Caco-2 (cell line): ENCODE data around the gene PKMYT1. TPM values are rescaled to one million over a fixed set of nuclear protein-coding genes. Genes with fewer than 3 reads are reported as not detected.

Experiments
- BruUV-seq: library from RNA; stranded (reverse); fragments of 400-500 nt; replicated peaks from 2 replicates; lab custom pipeline; 2021; lab: Mats Ljungman, UMichigan
- CTCF ChIA-PET: fragments of 300-600 bp; sonication (Branson Sonifier 250); formaldehyde crosslinking; loops from one replicate; lab custom pipeline; 2022; ENCODE audit warnings: antibody characterized with exemption; lab: Charles Lee
- POLR2A ChIA-PET: fragments of 300-600 bp; sonication (Branson Sonifier 250); formaldehyde crosslinking; loops from one replicate; lab custom pipeline; 2022; ENCODE audit warnings: antibody characterized with exemption; lab: Charles Lee
- DNase-seq, 2 experiments: peaks; one replicate each; pipeline versions ENCODE4 v3.0.0 to v3.0.0-alpha.2; 2020 to 2022
- H3K27me3 ChIP-seq: replicated peaks from 2 replicates; pipeline ENCODE4 v1.6.0; 2011; ENCODE audit warnings: low read length; ENCODE audit not compliant: control insufficient read depth, insufficient read depth
- H3K36me3 ChIP-seq: 2 replicates; pipeline ENCODE4 v1.5.1; 2011; ENCODE audit warnings: low read length; ENCODE audit not compliant: control insufficient read depth, insufficient read depth
- H3K4me1 ChIP-seq: fragments of 250-450 bp; sonication (Bioruptor Pico); 2 replicates; pipeline ENCODE4 v1.5.1; 2020; ENCODE audit warnings: mild to moderate bottlenecking
- H3K4me3 ChIP-seq: 2 replicates; pipeline ENCODE4 v1.5.1; 2011; ENCODE audit warnings: low read depth, mild to moderate bottlenecking, control low read depth, low read length
- H3K9me3 ChIP-seq: fragments of 250-450 bp; sonication (Bioruptor Pico); 2 replicates; pipeline ENCODE4 v1.5.1; 2020; ENCODE audit warnings: mild to moderate bottlenecking, moderate library complexity
- H3K27ac Mint-ChIP-seq: one replicate; pipeline ENCODE4 v1.8.0; 2022; ENCODE audit warnings: mixed read lengths; ENCODE audit not compliant: unreplicated experiment
- H3K27me3 Mint-ChIP-seq: one replicate; pipeline ENCODE4 v1.8.0; 2022; ENCODE audit warnings: mixed read lengths; ENCODE audit not compliant: insufficient read depth, unreplicated experiment
- H3K36me3 Mint-ChIP-seq: one replicate; pipeline ENCODE4 v1.8.0; 2022; ENCODE audit warnings: mild to moderate bottlenecking, mixed read lengths; ENCODE audit not compliant: insufficient read depth, unreplicated experiment
- H3K4me1 Mint-ChIP-seq: one replicate; pipeline ENCODE4 v1.8.0; 2022; ENCODE audit warnings: low read depth, mixed read lengths; ENCODE audit not compliant: unreplicated experiment
- H3K4me3 Mint-ChIP-seq: one replicate; pipeline ENCODE4 v1.8.0; 2022; ENCODE audit warnings: mild to moderate bottlenecking, moderate library complexity, mixed read lengths; ENCODE audit not compliant: unreplicated experiment
- H3K9me3 Mint-ChIP-seq: one replicate; pipeline ENCODE4 v1.8.0; 2022; ENCODE audit warnings: mixed read lengths; ENCODE audit not compliant: unreplicated experiment
- CTCF ChIP-seq, 2 experiments: fragments of 200-600 bp in 1 of 2; IDR thresholded peaks; 1 replicate in 1 of 2; 2 replicates in 1 of 2; pipeline versions ENCODE4 v1.5.1 to v1.8.0; 2011 to 2022; ENCODE audit warnings: antibody characterized with exemption in 1 of 2, control low read depth in 1 of 2, inconsistent platforms in 1 of 2, low read depth in 1 of 2, low read length in 1 of 2, mild to moderate bottlenecking in 1 of 2, moderate library complexity in 1 of 2; ENCODE audit not compliant: insufficient read depth in 1 of 2, severe bottlenecking in 1 of 2, unreplicated experiment in 1 of 2
- intact Hi-C: fragments of 100-400 bp; cut with micrococcal nuclease; formaldehyde crosslinking; loops from one replicate; pipeline ENCODE4 v1.10.0; 2022; ENCODE audit not compliant: unreplicated experiment
- total RNA-seq: library from RNA; stranded (reverse); gene quantifications from 2 replicates; pipeline ENCODE4 v1.2.3, GENCODE V29; 2022

Gene PKMYT1
- total RNA-seq, 1 experiment from 2014 or later: 73.7 TPM

GRCh38 chr16:2973093-2973492 lies 7.2 kb downstream of the PKMYT1 start:
- peaks cover 8% of the 10 kb centered on the region for H3K4me1 ChIP-seq
- no peaks in the 10 kb centered on the region; the same call in 1 of the 2 replicates for H3K36me3 ChIP-seq
- TF ChIP-seq CTCF (IDR thresholded peaks at IDR 0.05; ENCODE audit: insufficient read depth in 1 of 2, low read depth in 1 of 2, low read length in 1 of 2, severe bottlenecking in 1 of 2, unreplicated experiment in 1 of 2): no peak
- POLR2A ChIA-PET: interaction anchor here (0.6 kb wide), 1 partner anchor 220 kb away, joined by 3 read pairs; no protein-coding TSS in a partner anchor
- CTCF ChIA-PET: no interaction called here
- Mint-ChIP-seq H3K4me1 (no peaks in the 10 kb centered on the region), H3K27ac (no peak overlapping the region), H3K27me3 (no peaks in the 10 kb centered on the region), H3K36me3 (peaks cover 47% of the 10 kb centered on the region), H3K9me3 (no peaks in the 10 kb centered on the region), H3K4me3 (no peak overlapping the region)
- BruUV-seq: TSS peak; percentile 20
- H3K27me3 ChIP-seq: no peaks in the 10 kb centered on the region
- DNase-seq: no peak
- no peak overlapping the region for H3K4me3 ChIP-seq
- intact Hi-C loops: no loop called here
- no peaks in the 10 kb centered on the region for H3K9me3 ChIP-seq

GRCh38 chr16:2971985-2972784 lies 8.1 kb downstream of the PKMYT1 start:
- H3K27me3 Mint-ChIP-seq: no peaks in the 10 kb centered on the region
- ChIA-PET CTCF (interaction anchor here (0.7 kb wide), 1 partner anchor 43 kb away, joined by 3 read pairs; no protein-coding TSS in a partner anchor), POLR2A (no interaction called here)
- no TSS peak for BruUV-seq
- H3K9me3 ChIP-seq: no peaks in the 10 kb centered on the region
- intact Hi-C loops: no loop called here
- no peak overlapping the region for H3K4me3 Mint-ChIP-seq
- no peak for DNase-seq
- H3K4me3 ChIP-seq: no peak overlapping the region
- H3K36me3 Mint-ChIP-seq: peaks cover 47% of the 10 kb centered on the region
- H3K4me1 ChIP-seq: peaks cover 11% of the 10 kb centered on the region
- no peaks in the 10 kb centered on the region for H3K9me3 Mint-ChIP-seq
- H3K27ac Mint-ChIP-seq: peak overlapping the region; percentile 31
- no peaks in the 10 kb centered on the region for H3K27me3 ChIP-seq
- TF ChIP-seq CTCF (IDR thresholded peaks at IDR 0.05; ENCODE audit: insufficient read depth in 1 of 2, low read depth in 1 of 2, low read length in 1 of 2, severe bottlenecking in 1 of 2, unreplicated experiment in 1 of 2): no peak
- no peaks in the 10 kb centered on the region; the same call in 1 of the 2 replicates for H3K36me3 ChIP-seq
- H3K4me1 Mint-ChIP-seq: no peaks in the 10 kb centered on the region

- intact Hi-C loops: no loop called here
- Mint-ChIP-seq H3K36me3 (peaks cover 47% of the 10 kb centered on the region), H3K4me3 (peak overlapping the region; percentile 64), H3K9me3 (no peaks in the 10 kb centered on the region), H3K4me1 (no peaks in the 10 kb centered on the region), H3K27ac (peak overlapping the region; percentile 31), H3K27me3 (no peaks in the 10 kb centered on the region)
- no TSS peak for BruUV-seq
- ChIA-PET CTCF (interaction anchor here (0.7 kb wide), 1 partner anchor 42 kb away, joined by 3 read pairs; no protein-coding TSS in a partner anchor), POLR2A (no interaction called here)
- Histone ChIP-seq H3K27me3 (no peaks in the 10 kb centered on the region), H3K4me3 (no peak overlapping the region), H3K4me1 (peaks cover 11% of the 10 kb centered on the region), H3K9me3 (no peaks in the 10 kb centered on the region), H3K36me3 (no peaks in the 10 kb centered on the region)
- DNase-seq: peak in 1 of 2 experiments; percentile 36
- TF ChIP-seq CTCF (IDR thresholded peaks at IDR 0.05; ENCODE audit: insufficient read depth in 1 of 2, low read depth in 1 of 2, low read length in 1 of 2, severe bottlenecking in 1 of 2, unreplicated experiment in 1 of 2): no peak
Measured at GRCh38 chr16:2971134-2971984, 8.9 kb downstream of the PKMYT1 start.
